ENCODE results near the gene ZNF423.

The ZNF423 gene

GRCh38 chr16:49594685-49595498 lies 261.0 kb downstream of the ZNF423 start:
- DNase-seq = no peak

DNA sequence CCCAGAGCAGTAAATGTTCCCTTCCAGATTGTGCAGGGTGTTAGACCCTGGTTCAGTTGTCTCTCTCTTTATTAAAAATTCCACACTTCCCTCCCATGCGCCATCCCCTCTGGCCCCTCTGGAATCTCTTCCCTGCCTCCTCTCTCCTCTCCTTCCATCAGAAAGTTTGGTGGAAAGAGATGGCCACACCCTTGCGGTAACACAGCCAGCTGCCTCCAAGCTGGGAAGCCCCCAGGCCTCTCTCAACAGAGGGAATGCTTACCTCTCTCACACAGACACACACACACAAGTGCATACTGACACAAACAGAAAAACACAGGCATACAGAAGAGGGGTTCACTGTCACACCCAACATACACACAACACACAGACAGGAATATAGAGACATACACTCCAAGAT lies 261.8 kb downstream of the ZNF423 start:
- DNase-seq = no peak

DNA sequence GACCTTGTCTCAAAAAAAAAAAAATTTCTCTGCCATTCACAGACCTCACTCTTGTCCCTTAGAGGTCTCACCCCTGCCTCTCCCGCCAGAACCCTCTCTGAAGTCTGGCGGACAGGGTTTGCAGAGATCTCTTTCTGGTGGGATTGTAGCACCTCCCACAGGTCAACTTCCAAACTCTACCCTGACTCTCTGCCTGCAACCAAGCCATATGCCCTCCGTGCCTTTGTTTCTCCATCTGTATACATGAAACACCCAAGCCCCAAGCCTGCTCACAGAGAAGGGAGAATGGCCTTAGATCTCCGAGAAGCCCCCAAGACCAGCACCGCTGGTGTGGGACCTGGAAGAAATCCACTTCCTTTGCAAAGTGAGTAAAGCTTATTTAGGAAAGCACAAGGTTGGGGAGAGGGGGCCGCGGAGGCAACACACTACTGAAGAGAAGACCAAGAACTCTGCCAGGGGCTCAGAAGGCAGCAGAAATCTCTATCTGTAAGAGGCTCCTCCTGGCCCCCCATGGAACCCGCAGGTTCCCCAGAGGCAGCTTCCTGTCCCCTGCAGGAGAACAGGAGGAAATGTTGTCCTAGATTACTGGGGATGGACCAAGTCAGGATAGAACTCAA lies 262.4 kb downstream of the ZNF423 start:
- DNase-seq = no peak

GRCh38 chr16:49592546-49593423 lies 263.1 kb downstream of the ZNF423 start:
- DNase-seq = peak; percentile 66

DNA sequence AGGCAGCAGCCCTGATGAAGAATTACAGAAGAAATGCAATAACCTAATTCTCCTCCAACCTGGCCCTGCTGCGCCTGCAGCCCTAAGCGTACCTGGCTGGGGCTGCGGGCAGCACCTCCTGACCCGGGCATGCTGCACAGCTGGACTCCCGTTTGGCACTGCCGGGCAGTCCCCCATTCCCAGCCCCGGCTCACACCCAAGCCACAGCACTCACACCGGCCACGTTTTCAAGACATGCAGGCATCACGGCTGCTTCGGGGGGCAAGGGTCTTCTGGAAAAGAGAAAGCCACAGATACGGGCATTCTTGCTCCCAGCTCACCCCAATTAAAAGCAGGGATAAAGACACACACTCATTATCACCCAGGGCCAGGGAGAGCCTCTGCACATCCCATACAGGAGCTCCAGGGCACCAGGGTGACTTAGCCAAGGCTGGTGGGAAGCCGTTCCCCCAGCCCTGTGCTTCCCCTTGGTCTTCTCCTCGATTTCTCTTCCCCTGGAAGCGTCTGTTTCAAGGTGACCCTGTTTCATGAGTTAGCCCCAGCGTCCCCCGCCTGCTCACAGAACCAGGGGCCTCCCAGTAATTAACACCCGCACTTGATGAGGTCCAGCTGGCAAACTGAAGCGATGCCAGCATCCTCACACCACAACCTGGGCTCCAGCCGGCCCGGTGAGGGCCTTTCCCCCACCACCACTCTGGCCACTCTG lies 265.6 kb downstream of the ZNF423 start:
- DNase-seq = no peak

DNA sequence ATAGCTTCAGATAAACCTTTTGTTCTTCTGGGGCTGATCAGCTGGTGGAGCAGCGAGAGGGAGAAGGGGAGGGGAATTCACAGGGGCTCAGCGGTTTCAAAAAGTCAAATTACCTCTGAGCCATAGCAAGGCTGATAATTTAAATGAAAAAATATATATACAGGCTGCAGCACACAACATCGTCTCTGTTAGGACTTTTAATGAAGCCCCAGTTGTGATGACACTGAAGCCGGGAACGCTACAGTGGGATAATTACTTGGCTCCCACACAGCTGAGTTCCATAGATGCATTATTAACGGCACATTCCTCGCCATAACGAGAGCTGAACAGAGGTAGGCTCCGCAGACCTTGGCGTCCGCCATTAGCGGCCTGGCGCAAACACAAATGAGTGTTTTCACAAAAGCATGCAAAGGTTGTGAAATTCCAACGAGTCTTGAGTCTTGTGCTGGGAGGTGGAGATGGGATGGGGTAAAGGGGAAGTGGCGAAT lies 266.3 kb downstream of the ZNF423 start:
- DNase-seq = no peak

DNA sequence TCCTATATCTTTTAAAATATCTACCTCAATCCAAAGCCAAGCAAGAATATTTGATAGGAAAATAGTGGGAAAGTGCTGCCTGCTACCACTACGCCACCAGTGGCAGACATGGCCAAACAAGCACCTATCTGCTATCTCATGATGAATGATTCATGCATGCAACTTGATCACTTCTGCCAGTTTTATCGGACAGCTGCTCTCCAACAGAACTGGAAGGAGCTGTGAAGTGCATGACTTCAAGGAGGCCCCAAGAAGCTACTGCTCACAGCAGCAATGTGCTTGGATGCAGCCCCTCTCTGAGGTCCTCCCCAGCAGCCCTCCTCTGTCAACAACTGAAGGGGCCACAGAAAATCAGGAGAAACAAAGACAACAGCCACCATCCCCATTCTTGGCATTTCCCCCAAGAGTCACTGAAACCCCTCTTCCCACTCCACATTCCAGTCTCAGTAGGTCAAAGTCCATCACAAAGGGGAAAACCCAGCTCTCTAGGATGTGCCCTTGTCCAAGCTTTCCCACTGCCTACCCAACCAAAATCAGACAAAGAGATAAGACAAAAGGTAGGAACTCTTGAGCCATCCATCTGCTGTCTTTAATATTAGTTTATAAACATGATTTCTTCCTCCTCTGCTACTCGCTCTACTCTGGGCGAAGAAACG lies 267.1 kb downstream of the ZNF423 start:
- no peak for DNase-seq

GRCh38 chr16:49588026-49588425 lies 267.9 kb downstream of the ZNF423 start:
- DNase-seq = no peak

DNA sequence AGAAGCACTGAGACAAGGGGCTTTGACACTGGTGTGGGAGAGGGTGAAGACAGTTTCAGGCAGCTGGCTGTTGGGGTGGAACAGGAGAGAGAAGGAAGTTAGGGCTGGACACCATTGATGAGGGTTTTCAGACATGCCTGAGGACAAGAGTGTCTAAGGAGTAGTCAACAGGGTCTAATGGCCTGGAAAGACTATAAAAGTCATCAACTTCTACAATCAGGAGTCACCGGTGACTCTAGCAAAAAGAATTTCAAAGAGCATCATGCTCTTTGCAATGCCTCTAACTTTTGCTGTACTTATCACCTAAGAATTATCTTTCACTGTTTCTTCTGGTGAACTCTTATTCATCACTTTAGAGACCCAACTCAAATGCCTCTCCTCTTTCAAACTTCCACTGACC lies 268.4 kb downstream of the ZNF423 start:
- DNase-seq = no peak

- DNase-seq = no peak
These were observed 269.2 kb downstream of the ZNF423 start for GRCh38 chr16:49586466-49587450.

GRCh38 chr16:49585143-49585832 lies 270.6 kb downstream of the ZNF423 start:
- DNase-seq = no peak

DNA sequence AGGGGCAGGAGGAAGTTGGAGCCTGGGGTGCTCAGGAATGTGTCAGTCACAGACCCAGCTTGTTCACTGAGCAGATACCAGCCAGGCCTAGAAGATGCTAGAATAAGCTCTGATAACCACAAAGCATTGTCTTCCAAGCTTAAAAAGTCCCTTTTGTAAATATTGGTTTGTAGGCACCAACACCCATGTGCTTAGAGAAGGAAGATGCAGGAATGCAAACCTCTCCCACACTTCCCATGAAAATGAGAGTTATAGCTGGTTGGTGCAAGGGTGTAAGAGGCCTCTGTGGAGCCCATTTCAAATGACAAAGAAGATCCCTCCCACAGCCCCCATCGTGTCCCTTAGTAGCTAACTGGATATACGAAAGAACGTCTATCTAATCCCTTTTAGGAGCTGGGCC lies 272.0 kb downstream of the ZNF423 start:
- no peak for DNase-seq

GRCh38 chr16:49581630-49582298 lies 274.1 kb downstream of the ZNF423 start:
- no peak for DNase-seq

DNA sequence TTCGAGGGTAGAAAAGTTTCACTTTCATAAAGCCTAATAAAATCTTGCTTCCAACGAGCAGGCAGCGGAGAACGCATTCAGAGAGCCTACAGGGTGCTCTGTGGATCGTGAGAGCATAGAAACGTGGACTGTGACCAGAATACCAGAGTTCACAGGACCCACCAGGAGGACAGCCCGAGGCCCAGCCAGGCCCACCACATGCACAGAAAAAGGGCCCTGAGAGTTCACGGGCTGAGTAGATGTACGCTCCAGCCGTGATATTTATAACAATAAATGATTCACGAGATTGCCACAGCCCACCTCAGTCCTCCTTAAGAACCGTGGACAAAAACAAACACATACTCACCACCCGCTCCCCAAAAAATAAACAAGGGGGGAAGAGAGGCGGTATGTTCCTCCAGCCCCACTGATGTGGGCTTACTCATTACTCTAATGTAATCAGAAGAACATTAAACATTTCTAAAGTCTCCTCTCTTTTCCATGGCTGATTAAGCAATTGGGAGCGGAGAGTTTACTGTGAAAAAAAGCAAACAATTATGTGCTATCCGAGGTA lies 275.1 kb downstream of the ZNF423 start:
- no peak for DNase-seq

- no peak for DNase-seq
These were observed 277.4 kb downstream of the ZNF423 start for GRCh38 chr16:49578435-49579024.

DNA sequence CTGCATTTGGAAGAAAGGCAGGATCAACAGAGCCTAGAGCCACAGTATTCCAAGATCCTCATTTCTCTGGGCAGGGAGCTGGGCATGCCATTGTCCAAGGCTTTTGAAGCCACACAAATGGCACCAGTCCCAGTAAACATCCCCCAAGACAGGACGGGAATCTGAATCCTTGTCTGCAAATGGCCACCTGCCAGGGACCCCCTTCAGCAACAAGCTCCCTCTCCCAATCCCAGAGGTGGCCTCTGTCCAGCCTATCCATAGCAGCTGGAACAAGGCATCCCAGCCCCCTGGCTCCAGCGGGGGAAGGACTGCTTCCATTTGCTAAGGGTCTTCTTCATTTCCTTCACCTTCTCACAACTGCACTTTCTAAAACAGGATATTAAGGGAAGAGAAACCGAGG lies 277.9 kb downstream of the ZNF423 start:
- DNase-seq = no peak

GRCh38 chr16:49576941-49577340 lies 279.0 kb downstream of the ZNF423 start:
- no peak for DNase-seq

- no peak for DNase-seq
These were observed 279.8 kb downstream of the ZNF423 start for GRCh38 chr16:49576173-49576494.
